ENCODE results near the gene WWOX. TPM values are rescaled to one million over a fixed set of nuclear protein-coding genes. Genes with fewer than 3 reads are reported as not detected.

Gene WWOX
- total and polyA plus RNA-seq, 2 of the 8 experiments (the other 6 are each of a cell fraction or from before 2014, with no cell fraction given) = 5.4 to 16.7 TPM

GRCh38 chr16:79213214-79213613 is 1113.8 kb downstream of the WWOX start:
- 91% methylated on average over 3 of the region's 3 CpGs; no CpG with 5 or more reads in 1 of the 2 experiments for WGBS, 2 experiments (ENCODE audit: extremely low coverage in 1 of 2, insufficient coverage in 1 of 2, insufficient read length in 1 of 2, insufficient replicate concordance in 2 of 2, low coverage in 1 of 2, low lambda C conversion rate in 2 of 2, missing lambda C conversion rate in 1 of 2)
- Histone ChIP-seq H3K9me3 (ENCODE audit: insufficient read depth in 2 of 2, low read depth in 1 of 2, low read length in 1 of 2) (no peaks in the 10 kb centered on the region), H3K9ac (replicated peaks in 1 of 4; ENCODE audit: extremely low read depth in 1 of 4, low read depth in 3 of 4, low read length in 3 of 4) (no peak overlapping the region), H3K27me3 (replicated peaks in 1 of 4; ENCODE audit: control insufficient read depth in 3 of 4, extremely low read depth in 1 of 4, insufficient read depth in 3 of 4, low read length in 3 of 4) (no peaks in the 10 kb centered on the region), H3K56ac (replicated peaks; ENCODE audit: insufficient read length, low read depth, low read length) (no peak overlapping the region), H3K4me1 (replicated peaks in 1 of 4; ENCODE audit: control insufficient read depth in 3 of 4, insufficient read depth in 4 of 4, low read length in 3 of 4) (peaks cover 1 to 9% (median 6%) of the 10 kb centered on the region in 4 experiments; a peak in 6 of 7 replicates), H3K4me3 (ENCODE audit: extremely low read depth in 1 of 4, insufficient read depth in 2 of 4, low read depth in 3 of 4, low read length in 4 of 4) (no peak overlapping the region), H4K20me1 (replicated peaks in 1 of 2; ENCODE audit: control insufficient read depth in 1 of 2, insufficient read depth in 2 of 2, low read length in 2 of 2) (no peaks in the 10 kb centered on the region), H2AFZ (ENCODE audit: low read length) (no peak overlapping the region), H3K18ac (ENCODE audit: extremely low read depth, low read length) (peak overlapping the region; percentile 40), H4K91ac (replicated peaks; ENCODE audit: insufficient read length, low read length) (peak overlapping the region; percentile 54), H3K79me1 (ENCODE audit: low read depth, low read length) (no peaks in the 10 kb centered on the region), H3K79me2 (ENCODE audit: control insufficient read depth in 1 of 2, insufficient read depth in 2 of 2, low read length in 2 of 2) (no peaks in the 10 kb centered on the region), H3K4ac (replicated peaks; ENCODE audit: insufficient read length, low read depth, low read length) (no peak overlapping the region), H3K4me2 (ENCODE audit: insufficient read depth in 1 of 2, low read depth in 2 of 2, low read length in 2 of 2) (no peak overlapping the region), H4K8ac (ENCODE audit: extremely low read depth, insufficient read depth, low read length) (no peak overlapping the region), H2BK120ac (replicated peaks; ENCODE audit: low read depth, low read length) (no peak overlapping the region), H3K23ac (ENCODE audit: insufficient read length) (no peak overlapping the region), H2BK12ac (ENCODE audit: low read depth, low read length) (no peak overlapping the region; the same call in 1 of the 2 replicates), H3K27ac (ENCODE audit: low read depth, low read length) (no peak overlapping the region), H4K5ac (ENCODE audit: insufficient read length, low read depth, low read length) (no peak overlapping the region), H3K23me2 (ENCODE audit: low read depth, low read length) (no peaks in the 10 kb centered on the region), H3K14ac (ENCODE audit: insufficient read length) (no peak overlapping the region), H3K36me3 (ENCODE audit: control insufficient read depth in 2 of 4, insufficient read depth in 4 of 4, low read length in 3 of 4) (no peaks in the 10 kb centered on the region), H2BK15ac (ENCODE audit: low read length) (no peak overlapping the region), H2AK5ac (ENCODE audit: low read depth, low read length) (0 out of 2 replicates have a peak overlapping the region, but pooled peaks have one; percentile 0), H2BK20ac (ENCODE audit: low read length) (peak overlapping the region; percentile 27; the same call in 1 of the 2 replicates), H2BK5ac (ENCODE audit: low read depth, low read length) (peak overlapping the region; percentile 82; the same call in 1 of the 2 replicates)
- TF ChIP-seq POU5F1 (IDR thresholded peaks at IDR 0.05; ENCODE audit: low read depth, low read length) (no peak), E2F6 (IDR thresholded peaks at IDR 0.05) (no peak), CTCF (IDR thresholded peaks at IDR 0.05; ENCODE audit: control extremely low read depth in 1 of 3, insufficient read depth in 1 of 3, low read depth in 1 of 3, low read length in 3 of 3) (peak in 1 of 3 experiments; percentile 11; a peak in 1 of 4 replicates), RAD21 (IDR thresholded peaks at IDR 0.05 in 1 of 2, conservative IDR thresholded peaks at IDR 0.05 in 1 of 2; ENCODE audit: low read depth in 2 of 2, low read length in 2 of 2) (peak; percentile 38 to 54)
- DNase-seq (ENCODE audit: low read depth in 1 of 2, low spot score in 2 of 2) = no peak
- CTCF ChIA-PET (ENCODE audit: partially characterized antibody) = interaction anchor here (1.2 kb wide), 1 partner anchor 14 kb away, joined by 3 read pairs; no protein-coding TSS in a partner anchor
- FAIRE-seq = no peak
- POLR2A ChIA-PET (ENCODE audit: partially characterized antibody) = no interaction called here

Measured in H1 (cell line).